NCI-H526 treated with DMSO at 0.1 percent for 48 hours (cell line): Measurements from ENCODE around the gene WWC2.

Experiments used
- DNase-seq: peaks from one replicate; lab custom pipeline; 2025; lab: John Stamatoyannopoulos, UW

The WWC2 gene

GRCh38 chr4:183256756-183257385 lies 157.8 kb downstream of the WWC2 start:
- DNase-seq = peak; percentile 3

GRCh38 chr4:183257808-183258207 lies 158.8 kb downstream of the WWC2 start:
- no peak for DNase-seq

- DNase-seq = peak; percentile 15
Observed at GRCh38 chr4:183260491-183261151, 161.6 kb downstream of the WWC2 start.

GRCh38 chr4:183261953-183262775 lies 163.1 kb downstream of the WWC2 start:
- no peak for DNase-seq

GRCh38 chr4:183262776-183263100 lies 163.7 kb downstream of the WWC2 start:
- DNase-seq = no peak

GRCh38 chr4:183263787-183264386 lies 164.8 kb downstream of the WWC2 start:
- no peak for DNase-seq

GRCh38 chr4:183264614-183265013 lies 165.6 kb downstream of the WWC2 start:
- DNase-seq = no peak

- no peak for DNase-seq
Observed at GRCh38 chr4:183266371-183266770, 167.3 kb downstream of the WWC2 start.

GRCh38 chr4:183268556-183268955 lies 169.5 kb downstream of the WWC2 start:
- DNase-seq = no peak

- DNase-seq = no peak
Observed at GRCh38 chr4:183272384-183272783, 173.3 kb downstream of the WWC2 start.

- DNase-seq = no peak
Observed at GRCh38 chr4:183276106-183276505, 177.0 kb downstream of the WWC2 start.

GRCh38 chr4:183284258-183284785 lies 185.3 kb downstream of the WWC2 start:
- no peak for DNase-seq

- DNase-seq = no peak
Observed at GRCh38 chr4:183284965-183285364, 185.9 kb downstream of the WWC2 start.

GRCh38 chr4:183285886-183286285 lies 186.8 kb downstream of the WWC2 start:
- DNase-seq = no peak

- no peak for DNase-seq
Observed at GRCh38 chr4:183286590-183287308, 187.7 kb downstream of the WWC2 start.

GRCh38 chr4:183287309-183287659 lies 188.2 kb downstream of the WWC2 start:
- DNase-seq = no peak

- no peak for DNase-seq
Observed at GRCh38 chr4:183287677-183288076, 188.6 kb downstream of the WWC2 start.

- no peak for DNase-seq
Observed at GRCh38 chr4:183288955-183289354, 189.9 kb downstream of the WWC2 start.

GRCh38 chr4:183289688-183290087 lies 190.6 kb downstream of the WWC2 start:
- no peak for DNase-seq

- DNase-seq = no peak
Observed at GRCh38 chr4:183291070-183291469, 192.0 kb downstream of the WWC2 start.

GRCh38 chr4:183295711-183296110 lies 196.7 kb downstream of the WWC2 start:
- DNase-seq = no peak

- DNase-seq = no peak
Observed at GRCh38 chr4:183297675-183298074, 198.6 kb downstream of the WWC2 start.
